OCI-LY1 (cell line): ENCODE measurements around the gene TTLL3.
"Not testable (repeated sequence)": the region's sequence is repeated elsewhere in the genome, so short reads cannot be mapped to it uniquely, and the experiment has no call there.

Experiments used
- CTCF ChIP-seq: fragments of 200-600 bp; sonication (generic), shearing (Covaris generic); IDR thresholded peaks from 2 replicates; pipeline ENCODE4 v1.5.1; 2017; ENCODE audit warnings: mild to moderate bottlenecking, antibody characterized with exemption, low read length, moderate library complexity, mixed read lengths
- EZH2 ChIP-seq: fragments of 200-600 bp; sonication (generic), shearing (Covaris generic); IDR thresholded peaks from 2 replicates; pipeline ENCODE4 v1.8.0; 2017; ENCODE audit warnings: borderline replicate concordance, mixed run types, mild to moderate bottlenecking, antibody characterized with exemption, low read length, moderate library complexity, mixed read lengths

GRCh38 chr3:9872067-9872466 lies 62.0 kb downstream of the TTLL3 start:
- not testable (repeated sequence) for TF ChIP-seq CTCF, EZH2
